ENCODE data around the gene JPH2.

GRCh38 chr20:44166008-44166407, 21.0 kb downstream of the JPH2 start:
- TF ChIP-seq CTCF (IDR thresholded peaks at IDR 0.05) (no peak), POLR2AphosphoS5 (IDR thresholded peaks at IDR 0.05) (no peak)
